Sigmoid colon (tissue), 4 donors: Measurements from ENCODE around the gene KRTAP4-16.
"Not testable (repeated sequence)": the region's sequence is repeated elsewhere in the genome, so short reads cannot be mapped to it uniquely, and the experiment has no call there.

ENCODE experiments used
- CTCF ChIP-seq, 4 experiments: fragments of 450-650 bp in 3 of 4; fragments of 200-600 bp in 1 of 4; IDR thresholded peaks; one replicate each; pipeline ENCODE4 v1.5.1; 2016 to 2019; ENCODE audit warnings: antibody characterized with exemption in 4 of 4, mild to moderate bottlenecking in 3 of 4, moderate library complexity in 2 of 4
- EP300 ChIP-seq, 4 donors: sonication (generic); formaldehyde crosslinking; IDR thresholded peaks; one replicate each; pipeline ENCODE4 v1.6.1; 2017; ENCODE audit warnings: antibody characterized with exemption in 4 of 4
- POLR2A ChIP-seq, 2 donors: fragments of 450-650 bp; IDR thresholded peaks; one replicate each; pipeline ENCODE4 v1.6.1; 2016; ENCODE audit warnings: antibody characterized with exemption in 2 of 2, mild to moderate bottlenecking in 2 of 2, moderate library complexity in 2 of 2

- not testable (repeated sequence) for TF ChIP-seq POLR2A, CTCF, EP300 (IDR thresholded peaks at IDR 0.05)
Observed at GRCh38 chr17:41123292-41123990, 21.4 kb upstream of the KRTAP4-16 start.
